NCI-H146 treated with DMSO at 0.1 percent for 48 hours (cell line): ENCODE results near the gene ADAMTS1.
"Not testable (repeated sequence)": the region's sequence is repeated elsewhere in the genome, so short reads cannot be mapped to it uniquely, and the experiment has no call there.

Source experiments
- DNase-seq: peaks from one replicate; lab custom pipeline; 2025; ENCODE audit not compliant: unreplicated experiment; lab: John Stamatoyannopoulos, UW

Gene ADAMTS1

DNA sequence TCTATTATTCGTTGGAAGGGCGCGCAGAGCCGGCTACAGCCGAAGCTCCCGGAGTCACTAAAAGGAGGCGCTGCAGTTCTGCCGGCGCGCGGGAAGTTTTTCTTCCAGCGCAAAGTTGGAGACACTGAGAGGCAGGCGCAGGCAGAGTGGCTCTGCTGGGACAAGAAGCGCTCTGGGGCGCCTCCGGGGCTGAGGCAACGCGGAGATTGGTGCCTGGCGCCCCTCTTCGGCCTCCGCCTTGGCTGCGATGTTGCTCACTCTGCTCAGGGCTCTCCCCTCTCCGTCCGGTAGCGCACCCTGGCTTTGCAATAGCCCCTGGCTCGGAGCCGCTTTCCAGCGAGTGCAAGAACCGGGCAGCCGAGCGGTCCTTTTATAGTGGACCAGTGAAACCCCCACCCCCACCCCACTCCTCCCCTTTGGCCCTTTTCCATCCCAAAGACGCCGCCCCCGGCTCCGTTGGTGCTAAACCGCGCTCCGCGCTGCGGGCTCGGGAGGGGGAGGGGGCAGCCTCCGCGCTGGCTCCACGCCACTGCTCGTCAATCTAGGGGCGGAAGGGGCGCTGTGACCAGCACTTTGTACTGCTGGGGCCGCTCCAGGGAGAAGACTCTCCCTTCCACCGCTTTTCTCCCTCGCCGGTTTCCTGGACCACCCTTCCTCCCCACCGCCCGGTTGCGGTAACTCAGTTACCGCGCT is at the start of gene ADAMTS1:
Gene ADAMTS1 (minus strand): TSS at position 344 of the 693 bp plus-strand sequence. CDS start 455 bp downstream, outside the sequence.
- DNase-seq: no peak

DNA sequence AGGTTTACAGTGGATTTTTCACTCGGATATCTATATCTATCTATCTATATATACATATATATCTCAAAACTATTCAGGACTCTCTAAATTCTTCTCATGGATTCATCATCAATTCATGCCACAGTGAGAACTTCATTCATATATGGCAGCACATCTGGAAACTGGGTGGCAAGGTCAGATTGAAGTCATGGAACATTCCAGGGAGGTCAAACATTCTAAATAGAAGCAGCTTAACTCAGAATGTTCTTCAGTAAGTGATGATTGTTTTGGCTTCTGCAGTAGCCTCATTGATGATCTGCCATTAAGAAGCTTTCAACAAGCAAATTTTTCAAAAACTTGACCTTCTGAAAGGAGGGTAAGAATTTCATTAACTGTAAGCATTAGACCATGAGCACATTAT is 46.9 kb upstream of the ADAMTS1 start:
- no peak for DNase-seq

DNA sequence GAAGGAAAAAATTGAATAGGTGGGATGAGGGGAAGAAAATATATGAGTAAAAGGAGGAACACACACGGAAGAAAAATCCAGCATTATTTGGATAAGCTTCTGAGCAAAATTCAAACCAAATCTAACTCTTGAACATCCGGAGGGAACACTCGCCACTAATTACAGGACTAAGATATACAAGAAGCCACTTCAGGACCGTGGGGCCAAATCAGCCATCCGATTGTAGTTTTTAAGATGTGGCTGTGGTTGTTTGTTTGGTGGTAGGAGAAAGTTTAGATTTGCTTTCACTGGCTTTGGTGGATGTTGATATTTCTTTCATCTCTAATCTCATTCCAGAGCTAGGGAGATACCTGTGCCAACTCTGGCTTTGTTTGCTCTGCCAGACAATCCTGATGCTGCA is 43.7 kb upstream of the ADAMTS1 start:
- no peak for DNase-seq

DNA sequence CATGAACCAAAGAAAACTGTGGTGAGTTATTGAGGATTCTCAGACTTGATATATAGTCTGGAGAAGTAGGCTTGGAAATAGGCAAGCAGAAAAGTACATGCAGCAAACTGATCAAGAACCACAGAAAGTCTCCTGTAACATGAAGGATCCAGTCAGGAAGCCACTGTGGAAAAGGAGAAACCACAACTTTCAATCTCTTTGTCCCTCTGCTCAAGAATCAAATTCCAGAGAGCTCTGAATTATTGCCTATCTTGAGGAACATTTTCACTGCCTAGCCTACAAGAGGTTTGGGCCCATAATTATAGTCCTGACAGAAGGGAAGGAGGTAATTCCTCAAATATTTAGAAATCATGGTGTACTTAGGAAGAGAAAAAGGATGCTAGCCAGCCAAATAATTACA is 43.0 kb upstream of the ADAMTS1 start:
- DNase-seq: no peak

DNA sequence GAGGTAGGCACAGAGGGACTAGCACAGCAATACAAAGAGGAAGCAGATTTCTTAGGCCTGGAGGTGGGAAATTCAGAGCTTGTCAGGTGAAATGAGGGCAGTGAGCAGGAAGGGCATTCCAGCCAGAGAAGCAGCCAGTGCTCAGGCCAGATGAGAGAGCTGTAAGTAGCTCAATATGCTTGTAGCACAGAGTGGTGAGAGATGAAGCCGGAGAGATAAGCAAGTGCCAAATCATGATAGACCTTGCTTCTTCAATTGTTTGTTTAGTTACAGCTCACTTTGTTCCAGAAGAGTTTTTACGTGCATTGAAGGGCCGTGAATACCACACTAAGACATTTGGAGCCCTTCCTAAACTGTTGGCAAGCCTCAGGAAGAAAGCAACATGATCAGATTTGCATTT is 42.0 kb upstream of the ADAMTS1 start:
- DNase-seq: no peak

DNA sequence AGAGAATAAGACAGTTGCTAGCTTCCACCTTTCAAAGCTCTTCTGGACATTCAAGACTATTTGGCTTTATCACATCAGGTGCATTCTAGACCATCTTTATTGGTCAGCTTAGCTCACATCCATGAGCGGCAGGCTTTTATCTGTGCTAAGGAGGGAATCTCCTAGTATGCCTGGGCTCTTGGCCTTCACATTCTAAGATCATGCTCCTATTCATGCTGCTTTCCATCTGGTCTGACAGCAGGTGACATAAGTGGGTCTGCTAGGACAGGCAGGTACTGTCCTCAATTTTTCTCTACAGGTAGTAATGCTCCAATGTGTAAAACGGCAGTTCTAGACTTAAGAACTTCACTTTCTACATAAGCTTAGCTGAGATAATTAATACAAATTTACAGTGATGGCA is 39.2 kb upstream of the ADAMTS1 start:
- DNase-seq: no peak

DNA sequence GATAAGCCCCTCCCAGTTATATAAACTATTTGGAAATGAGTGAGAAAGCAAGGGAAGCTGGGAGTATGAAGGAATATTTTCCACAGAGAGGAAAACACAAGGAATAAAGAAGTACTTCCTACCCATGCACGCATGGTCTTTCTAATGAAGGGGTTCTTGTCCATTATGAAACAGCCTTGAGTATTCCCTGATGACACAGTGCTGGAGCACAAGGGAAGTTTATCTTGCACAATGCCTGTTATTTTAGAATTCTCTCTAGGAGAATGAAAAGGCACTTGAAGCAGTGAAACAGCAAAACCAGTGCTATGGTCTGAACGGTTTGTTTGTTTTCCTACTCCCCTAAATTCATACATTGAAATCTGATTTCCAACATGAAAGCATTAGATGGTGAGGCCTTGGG is 38.6 kb upstream of the ADAMTS1 start:
- no peak for DNase-seq

DNA sequence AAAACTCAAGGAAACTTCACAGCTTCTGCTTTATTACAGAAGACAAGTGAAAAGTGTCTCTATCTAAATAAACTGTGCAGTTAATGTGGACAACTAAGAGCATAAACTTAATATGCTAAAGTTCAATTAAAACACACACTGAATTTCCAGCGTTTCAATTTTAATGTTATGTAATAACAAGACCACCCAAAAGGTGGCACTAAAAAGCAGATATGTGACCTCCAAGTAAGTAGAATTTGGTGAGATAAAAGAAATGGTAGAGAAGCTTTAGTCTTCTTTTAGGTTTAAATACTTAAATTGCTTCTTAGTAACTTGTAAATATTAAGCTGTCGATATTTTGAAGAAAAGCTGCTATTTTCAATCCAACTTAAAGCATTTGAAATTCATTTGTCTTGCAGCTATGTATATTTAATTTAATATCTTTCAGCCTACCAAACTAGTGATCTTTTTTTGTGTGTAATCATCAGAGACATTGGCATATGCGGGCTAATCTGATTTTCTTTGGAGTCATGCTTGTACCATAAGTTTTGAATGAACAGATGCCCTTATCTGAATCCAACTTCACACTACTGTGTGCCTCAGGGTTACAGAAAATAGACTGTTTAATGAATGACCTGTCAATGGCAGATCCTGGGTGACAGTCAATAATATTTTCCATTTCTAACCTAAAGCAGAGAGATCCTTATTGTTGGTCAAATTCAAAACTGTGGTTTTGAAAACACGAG is 36.5 kb upstream of the ADAMTS1 start:
- no peak for DNase-seq

DNA sequence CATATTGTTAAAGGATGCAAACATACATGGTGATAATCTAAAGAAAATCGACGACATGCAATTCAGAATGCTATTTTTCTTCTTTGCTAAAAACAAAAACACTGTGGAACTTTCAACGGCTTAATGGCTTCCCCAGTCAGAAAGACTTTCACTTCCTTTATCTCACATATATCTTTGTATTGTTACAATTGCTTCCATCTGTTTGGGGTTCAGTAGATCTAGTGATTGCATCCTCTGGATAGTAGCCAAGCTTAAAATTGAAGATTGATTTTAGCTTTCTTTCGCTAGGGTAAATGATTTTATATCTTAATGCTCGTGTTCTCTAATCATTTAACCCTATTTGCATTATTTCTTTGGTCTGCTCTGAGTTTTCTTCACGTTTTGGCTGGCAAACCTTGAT is 31.8 kb upstream of the ADAMTS1 start:
- no peak for DNase-seq

DNA sequence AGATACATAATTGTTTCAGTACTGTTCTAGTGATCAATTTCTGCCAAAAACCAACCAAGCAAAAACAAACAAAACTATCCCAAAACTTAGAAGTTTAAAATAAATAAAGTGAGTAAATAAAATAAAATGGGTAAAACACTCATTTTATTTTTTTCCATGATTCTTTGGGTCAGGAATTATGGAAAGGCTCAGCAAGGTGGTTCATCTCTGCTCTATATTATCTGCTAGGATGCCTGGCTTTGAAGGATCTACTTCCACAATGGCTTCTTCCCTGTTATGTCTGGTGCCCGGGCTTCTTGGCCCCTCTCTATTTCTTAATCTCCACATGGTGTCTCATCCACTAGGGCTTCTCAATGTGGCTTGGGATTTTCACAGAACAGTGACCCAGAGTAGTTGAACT is 29.1 kb upstream of the ADAMTS1 start:
- DNase-seq: no peak

DNA sequence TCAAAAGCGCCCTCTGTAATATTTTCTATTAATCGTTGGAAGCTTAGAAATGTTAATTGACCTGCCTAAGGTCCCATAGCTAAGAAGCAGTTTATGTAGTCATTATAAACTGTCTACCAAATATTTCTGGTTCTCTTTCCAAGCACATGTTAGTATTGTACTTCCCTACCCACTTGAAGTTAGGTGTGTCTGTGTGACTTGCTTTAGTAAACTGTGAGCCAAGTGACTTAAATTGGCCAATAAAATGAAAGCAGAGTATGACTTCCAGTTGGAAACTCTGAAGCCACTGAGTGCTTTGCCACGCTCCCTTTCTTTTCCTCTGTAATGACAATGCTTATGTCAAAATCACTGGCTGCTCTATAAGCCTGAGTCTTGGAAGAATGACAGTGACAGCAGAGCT is 20.6 kb upstream of the ADAMTS1 start:
- DNase-seq: no peak

DNA sequence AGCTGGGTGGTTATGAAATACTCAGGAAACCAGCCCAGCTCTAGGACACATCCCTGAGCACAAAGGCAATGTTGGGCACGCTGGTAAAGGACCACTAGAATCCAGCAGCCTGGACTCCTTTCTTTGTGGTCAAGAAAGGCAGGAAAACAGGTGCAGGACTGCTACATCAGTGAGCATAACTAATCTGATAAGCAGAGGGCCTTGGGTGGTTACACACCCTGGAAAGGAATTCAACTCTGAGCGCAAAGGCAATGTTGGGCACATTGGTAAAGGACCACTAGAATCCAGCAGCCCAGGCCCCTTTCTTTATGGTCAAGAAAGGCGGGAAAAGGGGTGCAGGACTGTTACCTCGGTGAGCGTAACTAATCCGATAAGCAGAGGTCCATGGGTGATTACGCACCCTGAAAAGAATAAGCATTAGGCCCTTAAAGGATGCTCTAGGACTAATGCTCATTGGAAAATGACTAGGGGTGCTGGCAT is 11.7 kb upstream of the ADAMTS1 start:
- not testable (repeated sequence) for DNase-seq

DNA sequence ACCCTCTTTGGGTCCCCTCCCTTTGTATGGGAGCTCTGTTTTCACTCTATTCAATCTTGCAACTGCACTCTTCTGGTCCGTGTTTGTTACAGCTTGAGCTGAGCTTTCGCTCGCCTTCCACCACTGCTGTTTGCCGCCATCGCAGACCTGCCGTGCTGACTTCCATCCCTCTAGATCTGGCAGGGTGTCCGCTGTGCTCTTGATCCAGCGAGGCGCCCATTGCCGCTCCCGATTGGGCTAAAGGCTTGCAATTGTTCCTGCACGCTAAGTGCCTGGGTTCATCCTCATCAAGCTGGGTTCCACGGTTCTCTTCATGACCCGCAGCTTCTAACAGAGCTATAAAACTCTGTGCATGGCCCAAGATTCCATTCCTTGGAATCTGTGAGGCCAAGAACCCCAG is 9.5 kb upstream of the ADAMTS1 start:
- DNase-seq: not testable (repeated sequence)

DNA sequence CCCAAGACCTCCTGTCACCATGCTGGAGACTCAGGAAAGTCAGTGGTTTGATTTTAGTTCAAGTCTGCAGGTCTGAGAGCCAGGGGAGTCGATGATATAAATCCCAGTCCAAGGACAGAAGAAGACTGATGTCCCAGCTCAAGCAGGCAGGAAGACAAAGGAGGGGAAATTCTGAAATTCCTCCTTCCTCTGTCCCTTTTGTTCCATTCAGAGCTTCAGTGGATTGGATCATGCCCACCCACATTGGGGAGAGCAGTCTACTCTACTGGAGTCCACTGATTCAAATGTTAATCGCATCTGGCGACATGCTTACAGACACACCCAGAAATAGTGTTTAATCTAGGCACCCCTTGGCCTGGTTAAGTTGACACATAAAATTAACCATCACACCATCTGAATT is 7.2 kb upstream of the ADAMTS1 start:
- DNase-seq: no peak

DNA sequence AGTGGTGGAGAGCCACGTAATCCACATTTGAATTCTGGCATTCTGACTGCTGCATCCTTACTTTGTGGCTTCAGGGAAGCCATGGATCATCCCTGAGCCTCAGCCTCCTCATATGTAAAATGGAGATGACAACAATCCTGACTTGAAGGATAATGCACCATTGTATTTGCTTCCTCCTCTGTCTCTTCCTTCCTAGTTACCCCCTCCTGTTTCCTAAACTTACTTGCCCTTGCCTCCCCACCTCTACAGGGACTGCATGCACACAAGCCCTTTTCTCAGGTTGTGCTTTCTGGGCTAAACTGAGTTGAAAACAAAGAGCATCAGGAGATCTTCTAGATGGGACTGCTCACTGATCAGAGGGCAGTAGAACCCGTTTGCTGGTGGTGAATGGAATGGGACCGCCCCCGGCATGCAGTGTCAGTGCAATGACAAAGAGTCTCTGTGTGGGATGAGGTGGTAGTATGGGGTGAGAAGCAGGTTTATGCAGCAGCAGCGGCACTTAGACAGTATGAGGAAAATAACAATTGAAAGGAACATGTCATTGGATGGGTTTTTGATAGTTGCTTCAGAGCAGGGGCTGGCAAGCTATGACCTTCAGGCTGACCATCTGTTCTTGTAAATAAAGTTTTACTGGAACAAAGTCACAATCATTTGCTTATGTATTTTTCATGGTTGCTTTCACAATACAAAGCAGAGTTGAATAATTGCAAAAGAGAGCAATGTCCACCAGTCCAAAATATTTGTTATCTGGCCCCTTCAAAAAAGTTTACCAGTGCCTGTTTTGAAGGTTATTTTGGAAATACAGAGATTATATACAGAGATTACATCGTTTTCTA is 6.1 kb upstream of the ADAMTS1 start:
- no peak for DNase-seq

DNA sequence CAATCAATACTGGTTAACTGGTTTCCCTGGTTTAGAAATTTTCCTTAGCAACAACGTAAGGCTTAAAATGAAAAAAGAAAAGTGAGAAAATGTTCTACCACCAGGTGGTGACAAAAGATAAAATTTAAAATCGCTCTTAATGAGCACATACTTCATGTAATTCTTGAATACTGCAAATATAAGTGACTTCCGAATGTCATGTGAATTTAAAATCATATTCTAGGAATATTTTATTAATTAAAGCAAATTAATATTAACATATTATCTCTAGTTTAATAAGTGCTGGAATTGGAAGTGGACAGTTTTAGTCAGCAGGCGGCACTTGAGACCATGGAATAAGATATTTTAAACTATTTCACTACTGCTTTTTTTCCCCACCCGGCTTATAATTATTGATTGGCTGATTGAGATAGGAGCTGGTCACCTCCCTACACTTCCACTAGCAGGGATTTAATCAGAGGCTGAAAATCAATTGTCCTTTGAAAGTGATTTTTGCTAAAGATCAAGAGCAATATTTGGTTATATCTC is 5.0 kb upstream of the ADAMTS1 start:
- no peak for DNase-seq

DNA sequence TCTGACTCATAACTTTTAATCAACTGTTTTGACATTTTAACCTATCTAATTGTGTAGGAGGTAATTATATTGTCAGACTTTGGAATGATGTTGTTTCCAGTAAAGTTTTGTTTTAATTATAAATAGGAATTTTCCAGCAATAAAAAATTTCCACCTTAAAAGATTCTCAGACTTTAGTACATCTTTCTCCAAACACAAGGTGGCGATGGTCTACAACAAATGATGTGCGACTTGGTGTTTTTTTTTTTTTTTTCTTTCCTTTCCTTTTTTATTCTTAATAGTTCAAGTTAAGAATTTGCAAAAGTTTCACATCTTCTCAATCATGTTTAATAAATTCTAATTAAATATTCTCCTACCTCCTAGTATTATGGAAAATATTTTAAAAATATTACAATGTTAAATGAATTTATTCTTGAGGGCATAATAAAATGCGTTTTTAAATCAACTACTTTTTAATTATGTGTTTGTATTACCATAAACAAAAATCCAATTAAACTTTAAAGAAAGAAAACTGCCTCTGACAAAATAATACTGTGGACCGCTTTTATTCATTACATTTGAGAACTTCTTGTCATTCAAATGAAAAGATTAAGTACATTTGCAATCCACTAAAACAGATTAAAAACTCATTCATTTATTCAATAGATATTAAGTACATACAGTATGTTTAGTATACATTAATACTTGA is 4.4 kb upstream of the ADAMTS1 start:
- DNase-seq: no peak

DNA sequence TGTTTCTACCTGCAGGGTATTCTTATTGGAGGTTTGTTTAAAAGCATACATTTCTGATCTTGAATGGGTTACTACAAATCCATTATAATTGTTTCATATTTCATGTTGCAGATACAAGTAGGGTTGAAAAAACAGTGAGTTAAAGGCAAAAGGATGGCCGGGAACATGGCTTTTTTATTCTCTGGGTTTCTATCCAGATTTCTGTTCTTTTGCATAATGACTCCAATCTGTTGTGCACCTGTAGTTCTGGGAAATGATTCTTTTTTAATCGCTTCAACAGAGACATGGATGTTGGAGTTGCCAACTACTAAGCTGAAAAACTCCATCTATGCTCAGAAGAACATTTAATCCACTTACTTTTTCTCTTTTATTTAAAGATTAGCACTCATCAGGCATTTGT is 2.7 kb upstream of the ADAMTS1 start:
- DNase-seq: no peak

DNA sequence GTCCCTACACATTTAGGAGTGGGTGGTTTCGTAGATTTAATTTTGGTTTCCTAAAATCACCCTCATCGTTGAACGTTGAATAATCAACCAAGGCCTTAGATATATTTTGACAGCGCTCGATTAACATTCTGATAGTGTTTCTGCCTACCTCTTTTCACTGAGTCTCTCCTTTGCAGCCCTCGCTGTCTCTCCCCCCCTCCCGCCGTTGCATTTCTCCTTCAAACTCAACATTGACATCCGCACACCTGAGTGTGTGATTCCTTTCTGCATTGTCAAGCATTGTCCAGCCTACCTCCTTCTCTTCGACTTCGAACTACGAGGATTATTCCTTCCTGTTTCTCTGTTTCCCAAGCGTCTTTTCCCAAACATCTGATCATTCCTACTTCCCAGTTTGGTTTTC is 1.8 kb upstream of the ADAMTS1 start:
- DNase-seq: no peak

DNA sequence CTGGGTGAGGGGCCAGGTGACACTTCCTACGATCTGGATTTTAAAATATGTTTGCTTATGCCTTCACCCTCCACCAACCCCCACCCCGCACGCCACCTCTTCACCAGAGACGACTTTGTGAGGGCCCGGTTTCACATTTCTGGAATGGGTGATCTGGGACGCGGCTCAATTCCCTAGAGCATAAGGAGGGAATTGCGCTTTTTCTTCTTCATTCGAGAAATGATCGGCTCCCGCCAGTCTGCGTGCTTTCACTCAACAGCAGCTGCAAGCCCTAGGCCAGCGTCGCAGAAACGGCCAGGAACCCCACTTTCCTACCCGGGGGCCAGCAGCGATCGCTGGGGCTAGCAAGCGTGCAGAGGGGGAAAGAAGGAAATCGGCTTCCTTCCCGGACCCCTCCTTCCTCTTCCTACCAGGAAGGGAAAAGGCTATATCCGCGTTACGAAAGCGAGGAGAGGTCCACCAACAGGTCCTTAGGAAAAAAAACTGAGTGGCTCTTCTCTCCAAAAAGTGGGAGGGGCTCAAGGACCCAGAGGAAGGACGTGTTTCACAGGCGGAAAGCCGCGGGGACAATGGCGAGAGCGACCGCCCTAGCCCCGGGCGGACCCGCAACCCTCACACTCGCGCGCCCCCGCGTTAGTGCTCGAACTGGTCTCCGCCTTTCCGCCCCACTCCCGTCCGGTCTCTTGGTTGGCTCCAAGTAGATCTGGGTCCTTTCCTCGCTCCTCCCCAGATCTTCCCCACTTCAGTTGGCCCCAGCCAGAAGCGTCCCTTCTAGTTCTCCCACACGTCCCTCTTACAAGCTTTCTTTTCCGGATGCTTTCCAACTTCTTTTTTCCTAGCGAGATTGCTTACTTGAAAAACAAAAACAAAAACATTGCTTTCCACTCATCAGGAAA is 1.1 kb upstream of the ADAMTS1 start:
- no peak for DNase-seq
